GM10266 (cell line): ENCODE results near the gene CEP78.

ENCODE experiments used
- DNase-seq: peaks from one replicate; pipeline ENCODE4 v3.0.0; 2012; ENCODE audit errors: extremely low spot score
- TF ChIP-seq, protein P1 (sequence below): IDR thresholded peaks from 2 replicates; pipeline ENCODE4 v1.5.1; 2012; ENCODE audit warnings: mild to moderate bottlenecking, low read depth; ENCODE audit not compliant: control insufficient read depth, insufficient read depth; ENCODE audit errors: missing control alignments

The CEP78 gene

DNA sequence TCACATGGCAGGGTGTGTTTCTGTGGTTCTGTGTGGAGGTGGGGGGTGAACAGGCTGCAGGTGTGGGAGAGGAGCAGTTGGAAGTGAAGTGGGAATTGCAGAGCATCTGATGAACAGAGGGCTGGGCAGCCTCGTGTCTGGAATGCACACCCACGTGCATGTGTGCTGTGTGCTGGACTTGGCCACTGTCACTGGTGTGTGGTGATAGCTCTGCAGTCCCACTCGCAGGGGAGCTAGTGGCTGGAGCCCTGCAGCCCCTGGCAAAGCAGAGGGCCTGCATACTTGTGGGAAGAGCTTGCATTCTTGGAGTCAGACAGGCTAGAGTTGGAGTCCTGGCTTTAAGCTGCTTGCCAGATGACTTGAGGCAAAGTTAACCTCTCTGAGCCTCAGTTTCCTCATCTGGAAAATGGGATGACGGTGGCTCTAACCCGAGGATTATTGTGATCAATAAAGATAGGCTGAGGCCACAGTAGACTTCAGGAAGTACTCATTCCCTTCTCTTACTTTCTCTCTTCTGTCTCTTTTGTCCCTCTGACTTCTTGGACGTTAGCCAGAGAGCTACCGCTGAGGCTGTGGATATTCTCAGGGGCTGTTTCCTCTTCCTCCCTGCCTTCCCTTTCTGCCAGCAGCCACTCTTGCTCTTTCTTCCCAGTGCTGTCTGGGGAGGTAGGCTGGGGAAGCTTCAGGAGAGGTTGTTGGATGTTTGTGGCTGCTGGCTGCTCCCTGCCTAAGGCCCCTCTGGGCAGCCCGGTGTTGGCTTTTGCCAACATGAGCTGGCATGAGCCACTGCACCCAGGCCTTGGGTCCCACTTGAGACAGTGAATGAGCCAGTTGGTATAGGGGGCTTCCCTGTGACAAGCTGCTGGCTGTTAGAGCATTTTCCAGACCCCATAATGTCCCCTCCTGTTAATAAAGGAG is 79.3 kb downstream of the CEP78 start:
- no peak for DNase-seq
- TF ChIP-seq, protein P1, sequence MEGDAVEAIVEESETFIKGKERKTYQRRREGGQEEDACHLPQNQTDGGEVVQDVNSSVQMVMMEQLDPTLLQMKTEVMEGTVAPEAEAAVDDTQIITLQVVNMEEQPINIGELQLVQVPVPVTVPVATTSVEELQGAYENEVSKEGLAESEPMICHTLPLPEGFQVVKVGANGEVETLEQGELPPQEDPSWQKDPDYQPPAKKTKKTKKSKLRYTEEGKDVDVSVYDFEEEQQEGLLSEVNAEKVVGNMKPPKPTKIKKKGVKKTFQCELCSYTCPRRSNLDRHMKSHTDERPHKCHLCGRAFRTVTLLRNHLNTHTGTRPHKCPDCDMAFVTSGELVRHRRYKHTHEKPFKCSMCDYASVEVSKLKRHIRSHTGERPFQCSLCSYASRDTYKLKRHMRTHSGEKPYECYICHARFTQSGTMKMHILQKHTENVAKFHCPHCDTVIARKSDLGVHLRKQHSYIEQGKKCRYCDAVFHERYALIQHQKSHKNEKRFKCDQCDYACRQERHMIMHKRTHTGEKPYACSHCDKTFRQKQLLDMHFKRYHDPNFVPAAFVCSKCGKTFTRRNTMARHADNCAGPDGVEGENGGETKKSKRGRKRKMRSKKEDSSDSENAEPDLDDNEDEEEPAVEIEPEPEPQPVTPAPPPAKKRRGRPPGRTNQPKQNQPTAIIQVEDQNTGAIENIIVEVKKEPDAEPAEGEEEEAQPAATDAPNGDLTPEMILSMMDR: no peak

DNA sequence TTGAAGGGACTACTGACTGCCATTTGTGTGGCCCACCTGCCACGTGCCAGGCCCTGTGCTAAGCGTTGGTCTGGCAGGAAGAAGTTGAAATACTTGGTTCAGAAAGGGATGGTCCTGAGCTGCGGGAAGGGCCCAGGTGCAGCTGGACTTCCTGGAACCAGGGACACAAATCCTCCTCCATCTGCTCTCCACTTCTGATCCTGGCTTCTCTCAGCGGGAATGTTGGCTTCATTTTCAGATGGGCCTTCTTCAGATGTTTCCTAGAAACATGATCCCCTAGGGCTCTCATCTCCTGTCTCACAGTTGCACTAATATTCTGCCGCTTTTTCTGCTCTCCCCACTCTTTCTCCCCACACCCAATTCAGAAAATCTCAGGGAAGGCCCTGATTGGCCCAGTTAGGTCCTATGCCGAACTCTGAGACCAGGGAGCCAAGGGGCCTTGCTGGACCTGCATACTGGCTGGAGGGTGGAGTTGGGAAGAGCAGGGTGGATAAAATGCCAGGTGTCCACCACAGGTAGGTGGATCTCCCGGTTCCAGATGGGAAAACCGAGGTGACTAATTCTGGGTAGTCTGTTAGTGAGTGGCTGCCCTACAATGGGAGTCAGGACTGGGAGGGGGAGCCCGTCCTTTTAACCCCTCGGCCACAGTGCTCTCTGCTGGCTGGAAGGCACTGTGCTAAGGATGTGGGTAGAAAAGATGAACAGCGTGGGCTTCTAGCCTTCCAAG is 80.5 kb downstream of the CEP78 start:
- no peak for DNase-seq
- TF ChIP-seq, protein P1: no peak

DNA sequence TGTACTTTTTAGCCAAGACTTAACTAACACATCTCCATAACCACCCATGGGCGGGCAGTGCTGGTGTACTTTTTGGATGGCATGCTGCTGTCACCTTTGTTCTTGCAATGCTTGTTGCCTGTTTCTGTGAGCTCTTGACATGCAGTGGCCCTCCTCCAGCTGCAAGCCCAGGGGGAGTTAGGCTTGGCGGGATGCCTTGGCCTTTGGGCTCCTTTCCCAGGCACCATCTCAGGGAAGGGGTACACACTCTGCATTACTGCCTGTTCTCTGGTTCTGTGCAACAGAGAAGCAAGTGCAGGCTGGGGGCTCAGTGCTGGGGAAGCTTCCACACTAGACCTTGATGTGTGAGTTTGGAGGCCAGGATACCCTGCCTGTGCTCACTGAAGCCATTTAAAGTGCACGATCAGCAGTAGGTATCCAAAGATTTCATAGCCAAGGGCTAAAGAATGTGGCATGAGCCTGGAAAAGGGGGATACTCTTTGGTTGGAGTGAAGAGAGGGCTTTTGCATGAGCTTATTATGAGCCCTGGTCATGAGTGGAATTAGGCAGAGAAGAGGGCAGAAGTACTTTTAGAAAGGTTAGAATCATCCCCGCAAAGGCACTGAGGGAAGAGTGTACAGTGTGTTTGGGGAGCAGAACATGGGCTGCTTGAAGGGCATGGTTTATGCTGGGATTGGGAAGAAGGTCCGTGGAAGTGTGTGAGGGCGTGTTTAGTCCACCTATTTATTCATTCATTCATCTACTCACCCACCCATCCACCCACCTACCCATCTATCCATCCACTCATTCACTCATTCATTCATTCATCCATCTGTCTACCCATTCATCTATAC is 83.5 kb downstream of the CEP78 start:
- TF ChIP-seq, protein P1: no peak
- no peak for DNase-seq

DNA sequence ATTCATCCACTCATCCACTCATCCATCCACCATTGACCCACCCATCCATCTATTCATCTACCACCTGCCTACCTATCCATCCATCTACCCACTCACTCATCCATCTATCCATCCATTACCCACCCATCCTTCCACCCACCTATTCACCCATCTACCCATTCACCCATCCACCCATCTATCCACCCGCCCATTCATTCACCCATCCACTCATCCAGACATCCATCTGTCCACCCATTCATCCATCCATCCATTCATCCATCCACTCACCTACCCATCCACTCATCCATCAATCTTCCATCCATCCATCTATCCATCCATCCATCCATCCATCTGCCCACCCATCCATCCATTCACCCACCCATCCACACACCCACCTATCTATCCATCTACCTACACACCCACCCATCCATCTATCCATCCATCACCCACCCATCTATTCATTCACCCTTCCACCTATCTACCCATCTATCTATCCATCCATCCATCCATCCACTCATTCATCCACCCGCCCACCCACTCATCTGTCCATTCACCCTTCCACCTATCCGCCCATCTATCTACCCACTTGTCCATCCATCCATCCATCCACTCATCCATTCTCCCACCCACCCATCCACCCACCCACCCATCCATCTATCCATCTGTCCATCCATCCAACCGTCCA is 84.3 kb downstream of the CEP78 start:
- TF ChIP-seq, protein P1: no peak
- no peak for DNase-seq

DNA sequence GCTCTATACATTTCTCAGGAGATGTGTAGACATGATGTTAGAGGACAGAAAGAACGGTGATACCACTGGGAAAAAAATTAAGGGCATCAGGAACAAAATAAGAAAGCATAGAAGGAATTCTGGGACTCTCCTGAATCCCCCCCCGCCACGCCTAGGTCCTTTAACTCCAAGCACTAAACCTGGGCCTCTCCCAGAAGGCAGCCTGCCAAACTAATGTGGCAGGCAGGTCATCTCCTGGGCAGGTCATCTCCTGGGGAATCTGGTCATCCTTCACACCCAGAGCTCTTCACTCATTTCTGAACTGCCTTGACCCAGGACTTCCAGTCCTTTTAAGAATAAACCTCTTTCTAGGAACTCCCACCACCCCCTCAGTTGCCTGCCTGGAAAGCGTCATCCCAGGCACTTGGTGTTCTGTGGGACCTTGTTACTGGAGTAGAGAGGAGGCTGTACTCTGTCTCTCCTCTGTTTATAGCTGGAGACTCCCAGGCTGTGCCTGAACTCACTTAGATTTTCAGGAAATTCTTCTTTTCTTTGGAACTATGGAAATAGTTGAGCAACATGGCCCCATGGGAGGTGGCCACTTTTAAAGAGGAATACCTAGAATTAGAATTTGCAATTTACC is 85.1 kb downstream of the CEP78 start:
- DNase-seq: no peak
- TF ChIP-seq, protein P1: no peak

DNA sequence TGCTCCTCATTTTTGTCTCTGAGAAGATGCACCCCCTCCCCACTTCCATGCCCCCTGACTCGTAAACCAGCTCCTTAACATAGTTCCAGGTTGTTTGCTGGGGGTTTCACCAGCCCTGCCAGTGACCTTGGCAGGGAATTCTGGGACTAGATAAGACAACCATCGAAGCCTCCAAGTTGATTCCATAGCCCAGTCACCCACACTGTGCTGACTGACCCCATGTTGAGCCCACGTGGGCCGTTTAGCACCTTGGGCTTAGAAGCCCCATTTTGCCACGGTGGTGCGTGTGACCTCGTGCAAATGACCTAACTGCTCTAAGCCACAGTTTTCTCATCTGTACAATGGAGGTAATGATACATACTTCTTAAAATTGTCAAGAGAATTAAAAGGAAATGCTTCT is 85.6 kb downstream of the CEP78 start:
- no peak for DNase-seq
- TF ChIP-seq, protein P1: no peak
